DMS 273 treated with DMSO at 0.1 percent for 48 hours (cell line): Measurements from ENCODE around the gene ACP3.
"Not testable (repeated sequence)": the region's sequence is repeated elsewhere in the genome, so short reads cannot be mapped to it uniquely, and the experiment has no call there.

ENCODE experiments used
- DNase-seq: peaks from one replicate; lab custom pipeline; 2025; lab: John Stamatoyannopoulos, UW

ACP3 gene

GRCh38 chr3:132317229-132317948 lies at the start of gene ACP3:
Gene ACP3 (plus strand): TSS chr3:132317407. CDS start chr3:132317457, 50 bp downstream.
- DNase-seq = peak; percentile 87

DNA sequence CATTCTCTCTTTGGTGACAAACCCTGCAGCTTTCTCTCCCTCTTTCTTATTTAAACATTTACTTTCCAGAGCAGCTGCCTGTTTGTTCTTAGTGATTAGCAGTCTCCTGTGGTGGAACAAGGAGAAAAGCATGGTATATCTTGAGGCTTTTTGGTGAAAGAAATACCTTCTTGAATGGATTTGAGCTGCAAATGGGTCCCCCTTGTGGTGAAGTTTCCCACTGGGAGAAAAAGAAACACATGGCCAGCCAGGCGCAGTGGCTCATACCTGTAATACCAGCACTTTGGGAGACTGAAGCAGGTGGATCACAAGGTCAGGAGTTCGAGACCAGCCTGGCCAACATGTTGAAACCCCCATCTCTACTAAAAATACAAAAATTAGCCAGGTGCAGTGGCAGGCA lies 48.3 kb upstream of the ACP3 start:
- DNase-seq = no peak

DNA sequence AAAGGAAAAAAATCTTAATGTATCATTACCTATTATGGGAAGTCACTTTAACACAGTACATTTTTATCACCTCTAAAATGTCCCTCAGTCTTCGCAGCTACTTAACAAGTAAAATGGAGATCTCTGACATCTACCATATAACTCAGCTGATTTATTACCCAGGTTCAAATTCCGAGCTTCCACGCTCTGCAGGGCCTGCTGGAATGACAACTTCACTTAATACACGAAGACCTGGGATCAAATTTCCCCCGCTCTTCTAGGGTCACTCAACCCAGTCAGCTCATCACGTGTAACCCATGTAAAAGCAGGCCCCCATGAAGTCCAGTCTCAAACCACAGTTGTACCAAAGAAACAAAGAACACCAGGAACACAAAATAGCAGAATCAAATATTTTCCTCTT lies 44.2 kb upstream of the ACP3 start:
- no peak for DNase-seq

- no peak for DNase-seq
These were observed 40.8 kb upstream of the ACP3 start for GRCh38 chr3:132276228-132276906.

DNA sequence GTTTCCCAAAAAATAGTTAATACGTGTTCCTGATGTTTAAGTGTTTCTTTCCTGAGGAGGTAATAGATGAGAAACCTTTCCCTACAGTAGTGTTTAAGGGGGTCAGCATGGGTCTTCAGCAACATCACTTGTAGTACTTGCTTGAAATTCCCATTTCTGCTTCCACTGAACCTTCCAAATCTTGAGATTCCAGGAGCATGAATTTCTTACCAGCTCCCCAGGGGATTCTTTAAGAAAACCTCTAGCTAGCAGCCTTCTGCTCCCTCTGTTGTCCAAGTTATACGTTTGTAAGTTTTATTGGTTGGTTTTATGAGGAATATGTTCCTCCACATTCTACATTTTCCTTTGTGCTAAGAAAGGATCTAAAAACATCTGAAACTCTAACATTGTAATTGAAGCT lies 38.2 kb upstream of the ACP3 start:
- no peak for DNase-seq

DNA sequence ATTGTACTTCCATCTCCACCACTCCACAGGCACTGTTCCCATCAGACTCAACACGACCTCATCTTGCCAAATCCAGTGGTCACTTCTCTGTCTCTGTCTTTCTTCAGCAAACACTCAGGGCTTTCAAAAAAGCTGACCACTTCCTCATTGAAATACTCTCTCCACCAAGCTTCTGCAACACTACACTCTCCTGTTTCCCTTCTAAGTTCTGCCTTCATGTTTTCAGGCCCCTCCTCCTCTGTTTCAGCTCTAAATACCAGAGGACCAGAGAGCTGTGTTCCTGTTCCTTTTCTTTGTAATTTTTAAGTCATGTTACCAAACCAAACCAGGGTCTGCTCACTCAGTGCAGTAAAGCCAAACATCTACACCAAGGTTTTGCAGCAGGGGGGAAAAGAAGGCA lies 33.8 kb upstream of the ACP3 start:
- DNase-seq = no peak

GRCh38 chr3:132283916-132284405 lies 33.2 kb upstream of the ACP3 start:
- DNase-seq = no peak

GRCh38 chr3:132284781-132285619 lies 32.2 kb upstream of the ACP3 start:
- DNase-seq = no peak

DNA sequence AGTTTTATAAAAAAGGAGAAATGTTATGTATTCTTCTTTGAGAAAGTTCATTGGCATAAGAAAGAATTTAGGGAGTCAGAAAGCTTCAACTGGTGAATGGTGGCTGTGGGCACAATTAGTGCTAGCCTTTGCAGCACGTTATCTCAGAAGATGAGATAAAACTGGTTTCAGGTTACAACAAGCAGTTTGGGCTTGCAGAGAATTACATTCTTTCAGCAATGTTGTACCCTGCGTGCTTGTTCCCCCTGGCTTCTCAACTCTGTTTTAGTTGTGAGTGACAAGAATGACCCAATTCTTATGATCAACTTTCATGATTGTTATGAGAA lies 31.6 kb upstream of the ACP3 start:
- DNase-seq = no peak

GRCh38 chr3:132286035-132286434 lies 31.2 kb upstream of the ACP3 start:
- no peak for DNase-seq

DNA sequence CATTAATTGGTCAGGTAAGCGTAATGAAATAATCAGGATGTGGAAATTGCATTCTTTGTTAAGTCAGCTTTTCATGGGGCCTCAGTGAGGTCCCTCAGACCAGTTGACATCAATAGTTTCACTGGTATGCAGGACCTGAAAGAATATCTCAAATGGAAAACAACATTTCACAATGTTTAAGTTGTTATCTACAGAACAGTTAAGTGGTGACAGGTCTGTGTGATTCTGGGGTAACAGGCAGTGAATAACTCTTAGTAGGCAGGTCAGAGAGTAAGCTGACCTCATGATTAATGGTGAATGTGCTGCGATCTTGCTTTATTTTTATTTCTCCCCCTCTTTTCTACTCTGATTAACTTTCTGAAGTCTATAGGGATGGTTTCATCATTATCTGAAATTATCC lies 28.9 kb upstream of the ACP3 start:
- DNase-seq = no peak

GRCh38 chr3:132289316-132289715 lies 27.9 kb upstream of the ACP3 start:
- no peak for DNase-seq

DNA sequence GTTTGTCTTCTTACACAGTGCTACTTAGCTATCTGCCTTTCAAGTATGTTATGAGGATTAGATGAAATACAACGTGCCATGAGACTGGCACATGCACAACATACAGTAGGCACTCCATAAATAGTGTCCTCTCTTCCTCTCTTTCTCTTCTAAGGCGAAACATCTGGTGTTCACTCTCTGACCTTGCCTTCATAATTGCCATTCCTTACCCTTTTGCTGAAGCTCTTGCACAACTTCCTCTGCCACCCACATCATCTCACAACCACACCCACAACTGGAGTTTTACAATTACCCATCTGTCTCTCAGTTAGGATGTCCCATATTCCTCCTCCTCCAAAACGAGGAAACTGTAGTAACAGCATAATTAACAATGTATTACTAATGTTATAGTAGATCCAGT lies 26.4 kb upstream of the ACP3 start:
- DNase-seq = peak; percentile 57

DNA sequence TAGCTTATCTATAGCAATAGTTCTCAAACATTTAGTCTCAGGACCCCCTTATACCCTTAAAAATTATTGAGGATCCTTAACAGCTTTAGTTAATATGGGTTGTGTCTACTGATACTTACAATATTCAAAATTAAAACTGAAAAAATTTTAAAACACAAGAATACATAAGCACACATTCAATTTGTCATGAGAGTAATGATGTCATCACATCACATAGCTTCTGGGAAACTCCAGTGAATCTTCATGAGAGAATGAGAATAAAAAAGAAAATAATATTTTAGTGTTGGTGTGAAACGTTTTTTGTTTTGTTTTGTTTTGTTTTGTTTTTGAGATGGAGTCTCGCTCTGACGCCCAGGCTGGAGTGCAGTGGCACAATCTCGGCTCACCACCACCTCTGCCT lies 25.2 kb upstream of the ACP3 start:
- DNase-seq = no peak

DNA sequence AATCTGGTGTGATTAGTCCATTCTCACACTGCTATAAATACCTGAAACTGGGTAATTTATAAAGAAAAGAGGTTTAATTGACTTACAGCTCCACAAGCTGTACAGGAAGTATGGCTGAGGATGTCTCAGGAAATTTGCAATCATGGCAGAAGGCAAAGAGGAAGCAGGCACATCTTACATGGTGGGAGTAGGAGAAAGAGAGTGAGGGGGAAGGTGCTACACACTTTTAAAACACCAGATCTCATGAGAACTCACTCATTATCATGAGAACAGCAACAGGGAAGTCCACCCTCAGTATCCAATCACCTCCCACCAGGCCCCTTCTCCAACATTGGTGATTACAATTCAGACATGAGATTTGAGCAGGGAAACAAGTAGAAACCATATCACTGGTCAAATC lies 24.0 kb upstream of the ACP3 start:
- no peak for DNase-seq

GRCh38 chr3:132294906-132295305 lies 22.3 kb upstream of the ACP3 start:
- DNase-seq = no peak

- DNase-seq = not testable (repeated sequence)
These were observed 13.6 kb upstream of the ACP3 start for GRCh38 chr3:132303336-132304201.

- DNase-seq = not testable (repeated sequence)
These were observed 12.9 kb upstream of the ACP3 start for GRCh38 chr3:132304351-132304750.

GRCh38 chr3:132310057-132310456 lies 7.2 kb upstream of the ACP3 start:
- DNase-seq = not testable (repeated sequence)

- no peak for DNase-seq
These were observed 5.9 kb upstream of the ACP3 start for GRCh38 chr3:132311316-132311715.

DNA sequence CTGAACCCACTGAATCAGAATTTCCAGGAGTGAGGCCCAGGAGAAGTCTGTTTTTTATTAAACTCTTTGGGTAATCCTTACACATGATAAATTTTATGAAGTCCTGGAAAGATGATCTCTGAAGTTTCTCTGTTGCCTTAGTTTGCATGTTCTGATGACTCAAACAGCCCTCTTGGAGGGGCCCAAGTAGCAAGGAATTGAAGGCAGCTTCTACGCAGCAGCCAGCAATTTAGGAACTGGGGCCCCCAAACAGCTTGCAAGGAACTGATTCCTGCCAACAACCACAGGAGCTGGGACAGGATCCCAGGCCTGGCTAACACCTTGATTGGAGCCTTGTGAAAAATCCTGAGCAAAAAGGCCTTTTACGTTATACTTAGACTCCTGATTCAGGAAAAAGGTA lies 5.4 kb upstream of the ACP3 start:
- no peak for DNase-seq

- DNase-seq = no peak
These were observed 1.4 kb upstream of the ACP3 start for GRCh38 chr3:132315851-132316250.
